Measurements from ENCODE around the gene DGKD. TPM values are rescaled to one million over a fixed set of nuclear protein-coding genes. Genes with fewer than 3 reads are reported as not detected.

DGKD gene
- total and polyA plus RNA-seq, 10 of the 15 experiments (the other 5 are each of a cell fraction or from before 2014, with no cell fraction given): 2.7 to 81.9 (median 27.0) TPM

DNA sequence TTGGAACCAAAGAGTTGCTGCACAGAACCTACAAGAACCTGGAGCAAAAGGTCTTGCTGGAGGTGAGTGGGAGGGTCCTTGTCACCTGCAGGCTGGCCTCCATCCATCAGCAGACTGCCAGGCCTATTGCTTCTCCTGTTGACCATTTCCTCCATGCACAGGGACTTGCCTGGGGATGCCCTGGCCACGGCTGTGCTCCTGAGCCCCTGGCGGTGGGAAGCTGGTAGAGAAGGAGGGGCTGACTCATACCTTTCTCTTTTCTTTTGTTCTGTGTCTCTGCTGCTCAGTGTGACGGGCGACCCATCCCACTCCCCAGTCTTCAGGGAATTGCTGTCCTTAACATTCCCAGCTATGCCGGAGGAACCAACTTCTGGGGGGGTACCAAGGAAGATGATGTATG, 102.6 kb downstream of the DGKD start:
- no peak for DNase-seq (ENCODE audit: low read depth, low spot score)
- SMC1A ChIA-PET (ENCODE audit: uncharacterized antibody, unreplicated experiment): interaction anchor here (1.0 kb wide), 1 partner anchor 20 kb away, joined by 4 read pairs; no protein-coding TSS in a partner anchor
- no peak for FAIRE-seq

DNA sequence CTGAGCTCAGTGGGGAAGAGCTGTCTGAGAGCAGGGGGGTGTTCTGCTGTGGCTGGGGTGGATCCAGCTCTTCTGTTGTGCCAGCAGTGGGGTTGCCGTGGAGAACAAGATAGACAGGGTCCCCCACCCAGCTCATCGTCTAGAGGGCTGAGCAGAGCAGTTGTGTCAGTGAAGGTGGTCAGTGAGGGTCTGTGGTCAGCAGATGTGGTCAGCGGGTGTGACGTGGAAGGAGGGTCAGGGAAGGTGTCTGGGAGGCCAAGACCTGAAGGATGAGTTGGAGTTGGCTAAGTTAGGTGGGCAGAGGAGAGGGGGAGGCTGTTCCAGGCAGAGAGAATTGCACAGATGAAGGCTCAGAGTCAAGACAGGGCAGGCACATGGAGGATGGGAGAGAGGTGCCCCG, 103.1 kb downstream of the DGKD start:
- DNase-seq (ENCODE audit: low read depth, low spot score) (no peak), FAIRE-seq (no peak), ATAC-seq (no peak)
- in situ Hi-C loops (cut with MboI) (no loop called here), intact Hi-C loops (cut with micrococcal nuclease; ENCODE audit: unreplicated experiment) (no loop called here)
- no peak overlapping the region for H3K27ac ChIP-seq (ENCODE audit: control insufficient read depth, insufficient read depth)
- SMC1A ChIA-PET (ENCODE audit: uncharacterized antibody, unreplicated experiment): no interaction called here
- H3K79me2 ChIP-seq (ENCODE audit: control insufficient read depth, insufficient read depth, low read length): no peaks in the 10 kb centered on the region
- H3K36me3 ChIP-seq (ENCODE audit: control insufficient read depth in 2 of 2, insufficient read depth in 2 of 2, low read length in 1 of 2): peaks cover 16 to 25% of the 10 kb centered on the region in 2 experiments
- no peak overlapping the region for H2AFZ ChIP-seq (ENCODE audit: control insufficient read depth, low read depth, low read length)
- CTCF ChIA-PET: no interaction called here
- no peak overlapping the region for H3K4me3 ChIP-seq
- no peak overlapping the region for H3K4me2 ChIP-seq (ENCODE audit: control insufficient read depth, insufficient read depth)
- 88% methylated on average over 5 of the region's 5 CpGs for whole genome bisulfite sequencing (ENCODE audit: insufficient coverage, insufficient replicate concordance, low lambda C conversion rate, missing lambda C conversion rate)
- no peaks in the 10 kb centered on the region for H4K20me1 ChIP-seq (ENCODE audit: control insufficient read depth, insufficient read depth)
- RAD21 ChIA-PET (ENCODE audit: unreplicated experiment): no interaction called here
- no peaks in the 10 kb centered on the region for H3K4me1 ChIP-seq (ENCODE audit: control insufficient read depth, insufficient read depth, low read length)
- no peaks in the 10 kb centered on the region for H3K9me3 ChIP-seq (replicated peaks; ENCODE audit: control insufficient read depth, insufficient read depth, low read length)
- H3K27me3 ChIP-seq (replicated peaks in 1 of 2; ENCODE audit: control insufficient read depth in 2 of 2, insufficient read depth in 2 of 2, low read length in 1 of 2): no peaks in the 10 kb centered on the region
- no peak overlapping the region for H3K9ac ChIP-seq (ENCODE audit: control insufficient read depth, insufficient read depth, low read length)
- no TSS peak for BruUV-seq (replicated peaks)
- POLR2A ChIA-PET: no interaction called here
- TF ChIP-seq ZNF622 (IDR thresholded peaks at IDR 0.05) (no peak), KDM1A (IDR thresholded peaks at IDR 0.05; ENCODE audit: borderline replicate concordance) (no peak), RUNX3 (IDR thresholded peaks at IDR 0.05; ENCODE audit: low read length) (no peak), SPI1 (IDR thresholded peaks at IDR 0.05; ENCODE audit: borderline replicate concordance, insufficient read depth, low read depth, low read length) (no peak), EZH2 (IDR thresholded peaks at IDR 0.05; ENCODE audit: borderline replicate concordance, control insufficient read depth, low read depth, low read length) (no peak)
- TF ChIP-seq, protein P1, sequence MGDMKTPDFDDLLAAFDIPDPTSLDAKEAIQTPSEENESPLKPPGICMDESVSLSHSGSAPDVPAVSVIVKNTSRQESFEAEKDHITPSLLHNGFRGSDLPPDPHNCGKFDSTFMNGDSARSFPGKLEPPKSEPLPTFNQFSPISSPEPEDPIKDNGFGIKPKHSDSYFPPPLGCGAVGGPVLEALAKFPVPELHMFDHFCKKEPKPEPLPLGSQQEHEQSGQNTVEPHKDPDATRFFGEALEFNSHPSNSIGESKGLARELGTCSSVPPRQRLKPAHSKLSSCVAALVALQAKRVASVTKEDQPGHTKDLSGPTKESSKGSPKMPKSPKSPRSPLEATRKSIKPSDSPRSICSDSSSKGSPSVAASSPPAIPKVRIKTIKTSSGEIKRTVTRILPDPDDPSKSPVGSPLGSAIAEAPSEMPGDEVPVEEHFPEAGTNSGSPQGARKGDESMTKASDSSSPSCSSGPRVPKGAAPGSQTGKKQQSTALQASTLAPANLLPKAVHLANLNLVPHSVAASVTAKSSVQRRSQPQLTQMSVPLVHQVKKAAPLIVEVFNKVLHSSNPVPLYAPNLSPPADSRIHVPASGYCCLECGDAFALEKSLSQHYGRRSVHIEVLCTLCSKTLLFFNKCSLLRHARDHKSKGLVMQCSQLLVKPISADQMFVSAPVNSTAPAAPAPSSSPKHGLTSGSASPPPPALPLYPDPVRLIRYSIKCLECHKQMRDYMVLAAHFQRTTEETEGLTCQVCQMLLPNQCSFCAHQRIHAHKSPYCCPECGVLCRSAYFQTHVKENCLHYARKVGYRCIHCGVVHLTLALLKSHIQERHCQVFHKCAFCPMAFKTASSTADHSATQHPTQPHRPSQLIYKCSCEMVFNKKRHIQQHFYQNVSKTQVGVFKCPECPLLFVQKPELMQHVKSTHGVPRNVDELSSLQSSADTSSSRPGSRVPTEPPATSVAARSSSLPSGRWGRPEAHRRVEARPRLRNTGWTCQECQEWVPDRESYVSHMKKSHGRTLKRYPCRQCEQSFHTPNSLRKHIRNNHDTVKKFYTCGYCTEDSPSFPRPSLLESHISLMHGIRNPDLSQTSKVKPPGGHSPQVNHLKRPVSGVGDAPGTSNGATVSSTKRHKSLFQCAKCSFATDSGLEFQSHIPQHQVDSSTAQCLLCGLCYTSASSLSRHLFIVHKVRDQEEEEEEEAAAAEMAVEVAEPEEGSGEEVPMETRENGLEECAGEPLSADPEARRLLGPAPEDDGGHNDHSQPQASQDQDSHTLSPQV (IDR thresholded peaks at IDR 0.05): no peak

More for the DNA sequence above, 102.6 kb downstream of the DGKD start:
- Histone ChIP-seq H3K4me3 (no peak overlapping the region), H3K4me2 (ENCODE audit: control insufficient read depth, insufficient read depth) (no peak overlapping the region), H3K27me3 (replicated peaks in 1 of 2; ENCODE audit: control insufficient read depth in 2 of 2, insufficient read depth in 2 of 2, low read length in 1 of 2) (no peaks in the 10 kb centered on the region), H3K27ac (ENCODE audit: control insufficient read depth, insufficient read depth) (no peak overlapping the region), H4K20me1 (ENCODE audit: control insufficient read depth, insufficient read depth) (no peaks in the 10 kb centered on the region), H3K9me3 (replicated peaks; ENCODE audit: control insufficient read depth, insufficient read depth, low read length) (no peaks in the 10 kb centered on the region), H3K9ac (ENCODE audit: control insufficient read depth, insufficient read depth, low read length) (no peak overlapping the region), H3K4me1 (ENCODE audit: control insufficient read depth, insufficient read depth, low read length) (no peaks in the 10 kb centered on the region), H2AFZ (ENCODE audit: control insufficient read depth, low read depth, low read length) (no peak overlapping the region), H3K79me2 (ENCODE audit: control insufficient read depth, insufficient read depth, low read length) (no peaks in the 10 kb centered on the region), H3K36me3 (ENCODE audit: control insufficient read depth in 2 of 2, insufficient read depth in 2 of 2, low read length in 1 of 2) (peaks cover 20 to 28% of the 10 kb centered on the region in 2 experiments)
- 68% methylated on average over 5 of the region's 5 CpGs for WGBS (ENCODE audit: insufficient coverage, insufficient replicate concordance, low lambda C conversion rate, missing lambda C conversion rate)
- in situ Hi-C loops (cut with MboI) (no loop called here), intact Hi-C loops (cut with micrococcal nuclease; ENCODE audit: unreplicated experiment) (no loop called here)
- no peak for ATAC-seq
- no TSS peak for BruUV-seq (replicated peaks)
- ChIA-PET POLR2A (no interaction called here), RAD21 (ENCODE audit: unreplicated experiment) (no interaction called here), CTCF (no interaction called here)
- TF ChIP-seq YY1 (IDR thresholded peaks at IDR 0.05; ENCODE audit: low read depth, low read length) (no peak), NR2C2 (IDR thresholded peaks at IDR 0.05; ENCODE audit: borderline replicate concordance, control insufficient read depth, insufficient read length, low read depth) (no peak)
- TF ChIP-seq, protein P2, sequence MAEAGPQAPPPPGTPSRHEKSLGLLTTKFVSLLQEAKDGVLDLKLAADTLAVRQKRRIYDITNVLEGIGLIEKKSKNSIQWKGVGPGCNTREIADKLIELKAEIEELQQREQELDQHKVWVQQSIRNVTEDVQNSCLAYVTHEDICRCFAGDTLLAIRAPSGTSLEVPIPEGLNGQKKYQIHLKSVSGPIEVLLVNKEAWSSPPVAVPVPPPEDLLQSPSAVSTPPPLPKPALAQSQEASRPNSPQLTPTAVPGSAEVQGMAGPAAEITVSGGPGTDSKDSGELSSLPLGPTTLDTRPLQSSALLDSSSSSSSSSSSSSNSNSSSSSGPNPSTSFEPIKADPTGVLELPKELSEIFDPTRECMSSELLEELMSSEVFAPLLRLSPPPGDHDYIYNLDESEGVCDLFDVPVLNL (IDR thresholded peaks at IDR 0.05; ENCODE audit: low read depth, low read length): no peak
- TF ChIP-seq, protein P3, sequence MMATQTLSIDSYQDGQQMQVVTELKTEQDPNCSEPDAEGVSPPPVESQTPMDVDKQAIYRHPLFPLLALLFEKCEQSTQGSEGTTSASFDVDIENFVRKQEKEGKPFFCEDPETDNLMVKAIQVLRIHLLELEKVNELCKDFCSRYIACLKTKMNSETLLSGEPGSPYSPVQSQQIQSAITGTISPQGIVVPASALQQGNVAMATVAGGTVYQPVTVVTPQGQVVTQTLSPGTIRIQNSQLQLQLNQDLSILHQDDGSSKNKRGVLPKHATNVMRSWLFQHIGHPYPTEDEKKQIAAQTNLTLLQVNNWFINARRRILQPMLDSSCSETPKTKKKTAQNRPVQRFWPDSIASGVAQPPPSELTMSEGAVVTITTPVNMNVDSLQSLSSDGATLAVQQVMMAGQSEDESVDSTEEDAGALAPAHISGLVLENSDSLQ (IDR thresholded peaks at IDR 0.05): no peak
